Measurements from ENCODE around the gene FTCDNL1.
A peak's percentile ranks its signal among the peaks of the same experiment; 100 is the strongest.

The FTCDNL1 gene

DNA sequence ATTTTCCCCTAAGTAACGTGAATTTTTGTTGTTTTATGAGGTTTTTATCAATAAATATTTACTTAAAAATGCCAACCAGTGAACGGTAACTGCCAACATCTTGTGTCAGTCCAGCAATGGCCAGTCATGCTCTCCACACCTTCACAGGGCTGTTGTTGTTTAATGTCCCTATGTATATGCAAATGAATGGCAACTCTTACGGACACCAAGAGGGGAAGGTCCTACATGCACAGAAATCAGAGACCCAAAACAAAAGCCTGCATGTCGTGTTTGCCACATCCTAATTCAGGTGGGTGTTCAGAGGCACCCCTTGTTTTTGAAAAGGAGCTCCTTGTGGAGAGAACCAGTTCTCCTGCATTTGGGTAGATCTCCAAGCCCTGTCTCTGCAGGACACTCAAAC is 4.8 kb upstream of the FTCDNL1 start:
- FAIRE-seq: no peak

DNA sequence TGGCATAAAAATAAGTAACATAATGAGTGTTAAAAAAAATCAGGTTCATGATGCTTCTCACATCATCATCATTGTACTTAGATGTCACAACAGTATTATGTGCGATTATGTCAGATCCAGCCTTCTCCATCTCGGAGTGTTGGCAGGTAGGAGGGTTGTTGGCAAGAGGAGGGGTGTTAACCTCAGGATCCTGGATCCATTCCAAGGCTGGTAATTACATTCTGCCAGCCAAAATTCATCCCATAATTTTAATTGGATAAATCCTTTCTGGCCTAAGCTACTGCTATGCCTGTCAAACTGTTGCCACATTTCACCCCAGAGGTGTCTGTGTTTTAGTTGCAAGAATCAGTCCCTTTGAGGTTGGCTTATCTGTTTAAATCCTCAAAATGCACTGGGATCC is 891 bp upstream of the FTCDNL1 start:
- no peak for TF ChIP-seq CTCF (IDR thresholded peaks at IDR 0.05; ENCODE audit: insufficient read depth, missing control alignments)
- no peak for DNase-seq (ENCODE audit: insufficient read length, low spot score)
- peak; percentile 66 for FAIRE-seq

More for the DNA sequence above, 4.8 kb upstream of the FTCDNL1 start:
- DNase-seq (ENCODE audit: insufficient read length, low spot score): no peak
- TF ChIP-seq CTCF (IDR thresholded peaks at IDR 0.05; ENCODE audit: insufficient read depth, missing control alignments): no peak

DNA sequence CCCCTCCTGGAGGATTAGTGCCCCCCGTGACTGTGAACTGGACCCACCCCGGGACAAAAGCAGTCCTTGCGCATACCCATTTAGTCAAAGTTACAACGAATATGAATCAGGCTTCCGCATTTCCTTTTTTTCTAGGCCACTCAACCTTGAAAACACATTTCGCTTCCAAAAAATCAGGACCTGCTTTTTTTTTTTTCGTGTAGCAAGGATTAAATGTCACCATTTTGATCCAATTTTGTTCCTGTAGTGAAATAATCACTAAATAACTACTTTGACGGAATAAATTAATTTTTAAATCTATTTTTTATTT is 464 bp upstream of the FTCDNL1 start:
- no peak for TF ChIP-seq CTCF (IDR thresholded peaks at IDR 0.05; ENCODE audit: insufficient read depth, missing control alignments)
- DNase-seq (ENCODE audit: insufficient read length, low spot score) (no peak), FAIRE-seq (no peak)

GRCh38 chr2:199850218-199850717 is 724 bp downstream of the FTCDNL1 start:
- TF ChIP-seq CTCF (IDR thresholded peaks at IDR 0.05; ENCODE audit: insufficient read depth, missing control alignments): no peak
- no peak for DNase-seq (ENCODE audit: insufficient read length, low spot score)
- no peak for FAIRE-seq

- no peak for DNase-seq (ENCODE audit: insufficient read length, low spot score)
- FAIRE-seq: no peak
- TF ChIP-seq CTCF (IDR thresholded peaks at IDR 0.05; ENCODE audit: insufficient read depth, missing control alignments): no peak
These were observed 2.4 kb downstream of the FTCDNL1 start for GRCh38 chr2:199848389-199849130.

DNA sequence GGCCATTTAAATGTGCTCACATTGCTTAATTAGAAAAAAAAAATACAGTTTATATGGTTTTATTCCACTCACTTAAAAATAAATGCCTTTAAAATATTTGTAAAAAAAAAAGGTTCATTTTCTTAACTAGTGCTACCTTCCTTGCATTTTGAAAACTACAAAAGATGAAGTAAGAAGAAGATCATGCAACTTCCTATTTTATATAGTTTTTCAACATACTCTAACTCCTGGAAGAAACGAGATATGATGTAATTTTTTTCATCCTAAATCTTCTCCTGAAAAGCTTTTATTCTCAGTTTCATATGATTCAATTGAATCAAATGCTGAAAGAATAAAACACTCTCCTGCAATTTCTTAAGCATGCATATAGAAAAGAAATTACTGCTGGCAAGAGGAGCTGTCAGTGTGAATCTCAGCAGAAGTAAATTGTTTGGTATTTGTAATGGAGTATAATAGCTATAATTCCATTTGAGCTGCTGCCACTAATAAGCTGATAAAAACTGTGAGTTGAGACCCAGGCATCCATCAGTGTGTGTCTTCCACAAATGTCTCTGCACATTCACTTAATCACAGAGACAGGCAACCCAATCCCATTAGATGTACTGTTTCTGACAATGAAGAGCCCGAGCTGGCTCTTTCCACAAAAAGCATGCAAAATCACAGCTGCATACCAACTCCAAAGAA is 3.7 kb downstream of the FTCDNL1 start:
- DNase-seq (ENCODE audit: insufficient read length, low spot score) (no peak), FAIRE-seq (no peak)
- no peak for TF ChIP-seq CTCF (IDR thresholded peaks at IDR 0.05; ENCODE audit: insufficient read depth, missing control alignments)
